B cell (primary cell): ENCODE measurements around the gene CORO1C. TPM values are rescaled to one million over a fixed set of nuclear protein-coding genes. Genes with fewer than 3 reads are reported as not detected.
A peak's percentile ranks its signal among the peaks of the same experiment; 100 is the strongest.

Experiments used
- ATAC-seq: fragments of 200-7000 bp; cut with Tn5 transposase; one replicate; pipeline ENCODE4 v1.10.0; 2021; ENCODE audit warnings: low read depth, mild to moderate bottlenecking, moderate number of reproducible peaks, moderate library complexity
- CTCF ChIA-PET: fragments of 350-600 bp; sonication (Branson Sonifier 250); formaldehyde crosslinking; loops from one replicate; lab custom pipeline; 2021; ENCODE audit warnings: antibody characterized with exemption, inconsistent platforms; lab: Charles Lee
- POLR2A ChIA-PET: fragments of 350-600 bp; sonication (Branson Sonifier 250); formaldehyde crosslinking; loops from one replicate; lab custom pipeline; 2021; ENCODE audit warnings: antibody characterized with exemption; lab: Charles Lee
- DNase-seq: peaks from one replicate; pipeline ENCODE4 v3.0.0; 2013
- H2AFZ ChIP-seq: 2 replicates; pipeline ENCODE4 v1.6.1; 2012; ENCODE audit warnings: mild to moderate bottlenecking, low read depth, low read length; ENCODE audit not compliant: insufficient read depth, poor library complexity, severe bottlenecking
- H3K27ac ChIP-seq, 2 donors: 1 replicate in 1 of 2; 2 replicates in 1 of 2; pipeline ENCODE4 v1.5.1; 2012 to 2013; ENCODE audit warnings: low read length in 2 of 2, mild to moderate bottlenecking in 2 of 2, moderate library complexity in 1 of 2
- H3K27me3 ChIP-seq, 4 experiments: fragments of 200-600 bp in 1 of 4; sonication (generic) in 1 of 4; replicated peaks in 1 of 4; 1 replicate in 2 of 4; 2 replicates in 2 of 4; pipeline versions ENCODE4 v1.6.1 to v1.7.0; 2013 to 2016; ENCODE audit warnings: low read length in 3 of 4, mild to moderate bottlenecking in 2 of 4, mixed read lengths in 1 of 4, moderate library complexity in 1 of 4; ENCODE audit not compliant: insufficient read depth in 4 of 4, control insufficient read depth in 3 of 4; ENCODE audit errors: control extremely low read depth in 1 of 4
- H3K36me3 ChIP-seq, 2 experiments: replicated peaks in 1 of 2; 1 replicate in 1 of 2; 2 replicates in 1 of 2; pipeline versions ENCODE4 v1.6.1 to v1.7.1; 2013; ENCODE audit warnings: low read length in 1 of 2; ENCODE audit not compliant: insufficient read depth in 2 of 2, control insufficient read depth in 1 of 2; ENCODE audit errors: control extremely low read depth in 1 of 2, extremely low read depth in 1 of 2
- H3K4me1 ChIP-seq, 2 donors: fragments of 200-600 bp in 1 of 2; sonication (generic) in 1 of 2; 1 replicate in 1 of 2; 2 replicates in 1 of 2; pipeline versions ENCODE4 v1.5.1 to v1.6.1; 2013 to 2017; ENCODE audit warnings: low read length in 2 of 2; ENCODE audit not compliant: control insufficient read depth in 2 of 2, insufficient read depth in 2 of 2
- H3K4me2 ChIP-seq: replicated peaks from 2 replicates; pipeline ENCODE3; 2012; ENCODE audit warnings: mild to moderate bottlenecking, low read depth, low read length; ENCODE audit not compliant: poor library complexity, severe bottlenecking
- H3K4me3 ChIP-seq, 5 experiments: fragments of 200-600 bp in 1 of 5; sonication (generic) in 1 of 5; 1 replicate in 3 of 5; 2 replicates in 2 of 5; pipeline versions ENCODE4 v1.5.1 to v1.7.0; 2011 to 2016; ENCODE audit warnings: low read length in 4 of 5, mild to moderate bottlenecking in 4 of 5, low read depth in 2 of 5, control low read depth in 1 of 5, moderate library complexity in 1 of 5; ENCODE audit not compliant: insufficient read depth in 1 of 5; ENCODE audit errors: control extremely low read depth in 1 of 5, extremely low read depth in 1 of 5
- H3K79me2 ChIP-seq: fragments of 200-600 bp; sonication (generic); one replicate; pipeline ENCODE4 v1.6.0; 2016; ENCODE audit warnings: low read length; ENCODE audit not compliant: control insufficient read depth, insufficient read depth
- H3K9ac ChIP-seq: fragments of 200-600 bp; sonication (generic); 2 replicates; pipeline ENCODE4 v1.6.1; 2017; ENCODE audit warnings: mild to moderate bottlenecking, low read length, moderate library complexity
- H3K9me3 ChIP-seq, 3 donors: one replicate each; pipeline versions ENCODE4 v1.6.1 to v1.7.1; 2013; ENCODE audit warnings: low read length in 2 of 3; ENCODE audit not compliant: control insufficient read depth in 2 of 3, insufficient read depth in 1 of 3; ENCODE audit errors: control extremely low read depth in 1 of 3
- H4K20me1 ChIP-seq: 2 replicates; pipeline ENCODE4 v1.6.0; 2012; ENCODE audit warnings: mild to moderate bottlenecking, low read length; ENCODE audit not compliant: insufficient read depth, control insufficient read depth, poor library complexity, severe bottlenecking
- H3K27ac Mint-ChIP-seq: one replicate; pipeline ENCODE4 v1.8.0; 2021; ENCODE audit warnings: mixed read lengths
- H3K27me3 Mint-ChIP-seq: one replicate; pipeline ENCODE4 v1.8.0; 2021; ENCODE audit warnings: mixed read lengths
- H3K4me1 Mint-ChIP-seq: one replicate; pipeline ENCODE4 v1.8.0; 2021; ENCODE audit warnings: mixed read lengths
- H3K4me3 Mint-ChIP-seq: one replicate; pipeline ENCODE4 v1.8.0; 2021; ENCODE audit warnings: mixed read lengths
- H3K9me3 Mint-ChIP-seq: one replicate; pipeline ENCODE4 v1.8.0; 2022; ENCODE audit warnings: mixed read lengths; ENCODE audit not compliant: insufficient read depth
- EZH2 ChIP-seq: IDR thresholded peaks from 2 replicates; pipeline ENCODE4 v1.6.1; 2012; ENCODE audit warnings: borderline replicate concordance, low read depth, mild to moderate bottlenecking, moderate library complexity, low read length; ENCODE audit not compliant: insufficient read depth, poor library complexity, severe bottlenecking
- WGBS: methylation state at CpG from one replicate; pipeline ENCODE4 v1.1.5; 2013; ENCODE audit warnings: missing lambda C conversion rate; ENCODE audit not compliant: insufficient coverage; 5-methylcytosine and 5-hydroxymethylcytosine counted together
- intact Hi-C: fragments of 100-400 bp; cut with micrococcal nuclease; formaldehyde crosslinking; loops from one replicate; pipeline ENCODE4 v1.10.0; 2022
- polyA plus RNA-seq: library from polyadenylated mRNA; depleted of rRNA; stranded (reverse); fragments of >200 nt; gene quantifications from 2 replicates; pipeline ENCODE4 v1.2.3, GENCODE V29; 2012
- total RNA-seq, 2 donors: library from RNA; stranded (reverse); fragments of 120-200 nt in 1 of 2; gene quantifications; 1 replicate in 1 of 2; 2 replicates in 1 of 2; pipeline versions ENCODE4 v1.2.3 to v1.2.4, GENCODE V29; 2013 to 2022
- TF ChIP-seq, protein P1 (sequence below): fragments of 200-600 bp; IDR thresholded peaks from one replicate; pipeline ENCODE4 v1.8.0; 2022; ENCODE audit warnings: antibody characterized with exemption, mild to moderate bottlenecking

The CORO1C gene
- total and polyA plus RNA-seq, 2 donors (not counting 1 experiment from before 2014, with no cell fraction given): 19.2 to 68.0 TPM

DNA sequence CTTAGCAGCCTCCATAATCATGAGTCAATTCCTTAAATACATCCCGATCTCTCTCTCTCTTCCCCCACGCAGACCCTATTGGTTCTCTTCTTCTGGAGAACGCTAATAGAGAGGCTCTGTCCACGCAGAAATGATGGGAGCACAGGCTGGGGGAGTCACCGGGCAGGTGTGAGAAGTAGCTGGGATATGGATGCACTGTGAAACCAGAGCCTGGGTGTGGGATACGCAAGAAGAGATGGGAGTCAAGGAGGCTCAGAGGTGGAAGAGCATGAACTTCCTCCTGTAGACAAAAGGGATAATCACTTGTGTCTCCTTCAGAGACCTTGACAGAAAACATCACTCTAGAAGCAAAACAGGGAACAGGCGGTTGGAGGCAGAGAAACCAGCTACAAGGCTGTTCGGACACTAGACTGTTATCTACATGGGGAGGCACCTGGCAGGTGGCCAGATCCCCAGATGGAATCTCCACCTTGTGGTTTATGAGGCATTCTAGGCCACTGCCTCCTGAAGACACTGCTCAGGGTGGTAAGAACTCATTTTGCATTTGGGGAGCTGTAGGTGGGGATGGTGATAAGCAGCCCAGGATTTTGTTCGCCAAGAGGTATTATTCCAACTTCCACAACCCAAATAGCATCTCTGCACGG, 90.4 kb downstream of the CORO1C start:
- WGBS: 78% methylated on average over 5 of the region's 10 CpGs
- no peak for ATAC-seq

More for the DNA sequence above, 90.4 kb downstream of the CORO1C start:
- H3K79me2 ChIP-seq: peaks cover 36% of the 10 kb centered on the region
- H3K27ac ChIP-seq: peak overlapping the region; percentile 78 to 95
- no peaks in the 10 kb centered on the region for H3K9me3 ChIP-seq
- H3K9ac ChIP-seq: no peak overlapping the region
- peak overlapping the region; percentile 89 for H3K27ac Mint-ChIP-seq
- TF ChIP-seq, protein P1, sequence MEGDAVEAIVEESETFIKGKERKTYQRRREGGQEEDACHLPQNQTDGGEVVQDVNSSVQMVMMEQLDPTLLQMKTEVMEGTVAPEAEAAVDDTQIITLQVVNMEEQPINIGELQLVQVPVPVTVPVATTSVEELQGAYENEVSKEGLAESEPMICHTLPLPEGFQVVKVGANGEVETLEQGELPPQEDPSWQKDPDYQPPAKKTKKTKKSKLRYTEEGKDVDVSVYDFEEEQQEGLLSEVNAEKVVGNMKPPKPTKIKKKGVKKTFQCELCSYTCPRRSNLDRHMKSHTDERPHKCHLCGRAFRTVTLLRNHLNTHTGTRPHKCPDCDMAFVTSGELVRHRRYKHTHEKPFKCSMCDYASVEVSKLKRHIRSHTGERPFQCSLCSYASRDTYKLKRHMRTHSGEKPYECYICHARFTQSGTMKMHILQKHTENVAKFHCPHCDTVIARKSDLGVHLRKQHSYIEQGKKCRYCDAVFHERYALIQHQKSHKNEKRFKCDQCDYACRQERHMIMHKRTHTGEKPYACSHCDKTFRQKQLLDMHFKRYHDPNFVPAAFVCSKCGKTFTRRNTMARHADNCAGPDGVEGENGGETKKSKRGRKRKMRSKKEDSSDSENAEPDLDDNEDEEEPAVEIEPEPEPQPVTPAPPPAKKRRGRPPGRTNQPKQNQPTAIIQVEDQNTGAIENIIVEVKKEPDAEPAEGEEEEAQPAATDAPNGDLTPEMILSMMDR: no peak
- TF ChIP-seq EZH2: no peak
- POLR2A ChIA-PET: interaction anchor here (1.0 to 14.8 kb wide), 7 partner anchors 9 to 199 kb away, joined by 3 to 133 read pairs (median 4); partner anchors contain the start of gene SART3
- peak overlapping the region; percentile 65 for H3K4me3 Mint-ChIP-seq
- CTCF ChIA-PET: interaction anchor here (0.7 to 17.3 kb wide), 8 partner anchors 9 to 163 kb away, joined by 3 to 431 read pairs (median 10); no protein-coding TSS in a partner anchor
- peaks cover 89% of the 10 kb centered on the region for H3K4me1 Mint-ChIP-seq
- no peak overlapping the region for H3K4me3 ChIP-seq
- H3K27me3 ChIP-seq: no peaks in the 10 kb centered on the region
- H3K36me3 ChIP-seq: peaks cover 0 to 41% of the 10 kb centered on the region in 2 experiments
- peaks cover 63 to 70% of the 10 kb centered on the region in 2 donors for H3K4me1 ChIP-seq
- H3K4me2 ChIP-seq: peak overlapping the region; percentile 57
- peaks cover 10% of the 10 kb centered on the region for H4K20me1 ChIP-seq
- H2AFZ ChIP-seq: no peak overlapping the region
- peak; percentile 47 for DNase-seq
- H3K27me3 Mint-ChIP-seq: no peaks in the 10 kb centered on the region
- no peaks in the 10 kb centered on the region for H3K9me3 Mint-ChIP-seq
- intact Hi-C loops: no loop called here
